Caki2 (cell line): ENCODE data around the gene NID1. TPM values are rescaled to one million over a fixed set of nuclear protein-coding genes. Genes with fewer than 3 reads are reported as not detected.
"Not testable (repeated sequence)": the region's sequence is repeated elsewhere in the genome, so short reads cannot be mapped to it uniquely, and the experiment has no call there.

Experiments
- DNase-seq: peaks from one replicate; pipeline ENCODE4 v3.0.0-alpha.2; 2015; ENCODE audit warnings: low read depth
- in situ Hi-C: cut with HindIII; loops from 2 replicates; pipeline ENCODE4 v1.10.0; 2016; ENCODE audit warnings: low sequenced_read_pairs, low pct_unique_long_range_greater_than_20kb, mixed read lengths
- total RNA-seq: library from RNA; depleted of rRNA; stranded (reverse); fragments of >200 nt; shearing (Covaris generic); gene quantifications from 2 replicates; pipeline ENCODE4 v1.2.3, GENCODE V29; 2014; ENCODE audit warnings: low replicate concordance

Gene NID1
- total RNA-seq, 1 experiment from 2014 or later = 0.37 TPM

- in situ Hi-C loops = no loop called here
- no peak for DNase-seq
These were observed 74.5 kb downstream of the NID1 start for GRCh38 chr1:235990330-235990795.

GRCh38 chr1:235989105-235989504 lies 75.8 kb downstream of the NID1 start:
- no peak for DNase-seq

GRCh38 chr1:235986869-235987268 lies 78.0 kb downstream of the NID1 start:
- in situ Hi-C loops = no loop called here
- no peak for DNase-seq

More at GRCh38 chr1:235989105-235989504, 75.8 kb downstream of the NID1 start:
- in situ Hi-C loops = no loop called here

- DNase-seq = no peak
- in situ Hi-C loops = no loop called here
These were observed 80.7 kb downstream of the NID1 start for GRCh38 chr1:235984041-235984825.

- DNase-seq = no peak
- in situ Hi-C loops = no loop called here
These were observed 83.9 kb downstream of the NID1 start for GRCh38 chr1:235980976-235981375.

GRCh38 chr1:235979716-235980333 lies 85.1 kb downstream of the NID1 start:
- in situ Hi-C loops = no loop called here
- DNase-seq = no peak

- in situ Hi-C loops = no loop called here
- DNase-seq = no peak
These were observed 85.7 kb downstream of the NID1 start for GRCh38 chr1:235979176-235979575.

GRCh38 chr1:235976490-235976889 lies 88.4 kb downstream of the NID1 start:
- in situ Hi-C loops = no loop called here
- DNase-seq = no peak

GRCh38 chr1:235974616-235975015 lies 90.3 kb downstream of the NID1 start:
- in situ Hi-C loops = no loop called here
- no peak for DNase-seq

GRCh38 chr1:235972691-235973090 lies 92.2 kb downstream of the NID1 start:
- DNase-seq, in situ Hi-C loops: not testable (repeated sequence)

- DNase-seq = no peak
- in situ Hi-C loops = no loop called here
These were observed 92.6 kb downstream of the NID1 start for GRCh38 chr1:235972311-235972689.

- DNase-seq = peak; percentile 93
- in situ Hi-C loops = no loop called here
These were observed 93.1 kb downstream of the NID1 start for GRCh38 chr1:235971571-235972310.

- no peak for DNase-seq
- in situ Hi-C loops = no loop called here
These were observed 93.9 kb downstream of the NID1 start for GRCh38 chr1:235971020-235971419.

- in situ Hi-C loops = no loop called here
- no peak for DNase-seq
These were observed 96.1 kb downstream of the NID1 start for GRCh38 chr1:235968831-235969230.

- DNase-seq, in situ Hi-C loops: not testable (repeated sequence)
These were observed 98.8 kb downstream of the NID1 start for GRCh38 chr1:235966134-235966533.

- DNase-seq = no peak
- in situ Hi-C loops = no loop called here
These were observed 104.1 kb downstream of the NID1 start for GRCh38 chr1:235960809-235961208.

GRCh38 chr1:235958021-235958420 lies 106.9 kb downstream of the NID1 start:
- in situ Hi-C loops = no loop called here
- no peak for DNase-seq

GRCh38 chr1:235955777-235956176 lies 109.1 kb downstream of the NID1 start:
- in situ Hi-C loops = no loop called here
- DNase-seq = no peak
